ENCODE measurements around the gene ZP1. TPM values are rescaled to one million over a fixed set of nuclear protein-coding genes. Genes with fewer than 3 reads are reported as not detected.

The ZP1 gene
- not detected in 2 replicates for total RNA-seq (2014; rRNA removed; shearing (Covaris generic))
- total RNA-seq (2022): not detected in 2 replicates
- not detected for Bru-seq, nascent RNA
- not detected for BruChase-seq, experiment 1, labeled RNA remaining after a 6-hour chase
- BruChase-seq, experiment 2, labeled RNA remaining after a 2-hour chase: not detected
- long read RNA-seq: 0 reads

GRCh38 chr11:60866911-60867870 is at the start of gene ZP1:
Gene ZP1 (plus strand): TSS chr11:60867542. CDS start chr11:60867562, 20 bp downstream.
- H3K27ac ChIP-seq (ENCODE audit: low read depth, low read length, poor library complexity, severe bottlenecking): no peak within 1 kb of the TSS
- no peaks in the 10 kb centered on the region for H3K36me3 ChIP-seq (ENCODE audit: insufficient read depth, low read length)
- no peak for DNase-seq (ENCODE audit: low spot score)
- no peaks in the 10 kb centered on the region for H3K4me1 ChIP-seq (ENCODE audit: insufficient read depth, low read length, poor library complexity, severe bottlenecking)
- no peaks in the 10 kb centered on the region for H3K79me2 ChIP-seq (ENCODE audit: insufficient read depth, low read depth, low read length)
- ChIA-PET CTCF (ENCODE audit: unreplicated experiment) (interaction anchor here (0.5 kb wide), 1 partner anchor 634 kb away, joined by 4 read pairs; no protein-coding TSS in a partner anchor), POLR2A (interaction anchor here (0.9 to 1.0 kb wide), 3 partner anchors 11 to 29 kb away, joined by 3 read pairs; no protein-coding TSS in a partner anchor)
- H3K4me3 ChIP-seq (ENCODE audit: low read depth, low read length, poor library complexity, severe bottlenecking): no peak within 1 kb of the TSS
- BruUV-seq (replicated peaks): no TSS peak
- H4K20me1 ChIP-seq (ENCODE audit: insufficient read depth, low read length): no peaks in the 10 kb centered on the region
- H3K4me2 ChIP-seq (ENCODE audit: low read length): no peak within 1 kb of the TSS
- H3K9me3 ChIP-seq (ENCODE audit: low read length): no peaks in the 10 kb centered on the region
- intact Hi-C loops (cut with micrococcal nuclease; ENCODE audit: unreplicated experiment): no loop called here
- no peaks in the 10 kb centered on the region for H3K9me2 ChIP-seq (ENCODE audit: insufficient read depth, low read length)
- H2AFZ ChIP-seq (ENCODE audit: low read length): no peak within 1 kb of the TSS
- TF ChIP-seq CTCF (conservative IDR thresholded peaks at IDR 0.05; ENCODE audit: low read length) (no peak), EZH2phosphoT487 (IDR thresholded peaks at IDR 0.05; ENCODE audit: borderline replicate concordance, low read depth, low read length) (no peak)

- TF ChIP-seq EZH2phosphoT487 (IDR thresholded peaks at IDR 0.05; ENCODE audit: borderline replicate concordance, low read depth, low read length): no peak
- TF ChIP-seq CTCF (conservative IDR thresholded peaks at IDR 0.05; ENCODE audit: low read length): no peak
- H3K4me2 ChIP-seq (ENCODE audit: low read length): no peak overlapping the region
- H3K79me2 ChIP-seq (ENCODE audit: insufficient read depth, low read depth, low read length): no peaks in the 10 kb centered on the region
- H3K9me2 ChIP-seq (ENCODE audit: insufficient read depth, low read length): no peaks in the 10 kb centered on the region
- POLR2A ChIA-PET: no interaction called here
- no peaks in the 10 kb centered on the region for H3K4me1 ChIP-seq (ENCODE audit: insufficient read depth, low read length, poor library complexity, severe bottlenecking)
- BruUV-seq (replicated peaks): no TSS peak
- no peaks in the 10 kb centered on the region for H4K20me1 ChIP-seq (ENCODE audit: insufficient read depth, low read length)
- H2AFZ ChIP-seq (ENCODE audit: low read length): no peak overlapping the region
- no peak for DNase-seq (ENCODE audit: low spot score)
- no peak overlapping the region for H3K4me3 ChIP-seq (ENCODE audit: low read depth, low read length, poor library complexity, severe bottlenecking)
- H3K36me3 ChIP-seq (ENCODE audit: insufficient read depth, low read length): no peaks in the 10 kb centered on the region
- peaks cover 12% of the 10 kb centered on the region; the same call in 1 of the 2 replicates for H3K9me3 ChIP-seq (ENCODE audit: low read length)
- H3K27ac ChIP-seq (ENCODE audit: low read depth, low read length, poor library complexity, severe bottlenecking): no peak overlapping the region
- CTCF ChIA-PET (ENCODE audit: unreplicated experiment): no interaction called here
- intact Hi-C loops (cut with micrococcal nuclease; ENCODE audit: unreplicated experiment): no loop called here
Observed at GRCh38 chr11:60818057-60818456, 49.3 kb upstream of the ZP1 start.

Measured in OCI-LY7 (cell line).